Measurements from ENCODE around the gene COG1.

DNA sequence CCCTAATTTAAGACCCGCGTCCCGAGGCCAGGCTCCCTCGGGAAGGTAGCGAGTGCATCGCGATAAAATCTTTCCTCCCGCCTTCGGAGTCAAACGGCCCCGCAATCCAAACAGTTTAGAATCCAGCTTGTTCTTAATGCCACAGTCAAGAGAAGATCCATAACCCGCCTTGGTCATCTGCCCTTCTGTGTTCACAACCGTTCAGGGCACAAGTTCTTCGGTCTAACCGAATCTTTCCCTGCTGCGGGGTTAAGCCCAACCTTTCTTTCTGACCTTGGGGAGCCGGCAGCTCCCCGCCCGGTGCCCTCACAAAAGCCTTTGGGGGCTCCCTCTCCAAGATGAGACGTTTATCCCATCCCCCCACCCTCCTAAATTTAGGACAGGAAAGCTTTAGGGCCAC, 38.5 kb downstream of the COG1 start:
- TF ChIP-seq, protein P1, sequence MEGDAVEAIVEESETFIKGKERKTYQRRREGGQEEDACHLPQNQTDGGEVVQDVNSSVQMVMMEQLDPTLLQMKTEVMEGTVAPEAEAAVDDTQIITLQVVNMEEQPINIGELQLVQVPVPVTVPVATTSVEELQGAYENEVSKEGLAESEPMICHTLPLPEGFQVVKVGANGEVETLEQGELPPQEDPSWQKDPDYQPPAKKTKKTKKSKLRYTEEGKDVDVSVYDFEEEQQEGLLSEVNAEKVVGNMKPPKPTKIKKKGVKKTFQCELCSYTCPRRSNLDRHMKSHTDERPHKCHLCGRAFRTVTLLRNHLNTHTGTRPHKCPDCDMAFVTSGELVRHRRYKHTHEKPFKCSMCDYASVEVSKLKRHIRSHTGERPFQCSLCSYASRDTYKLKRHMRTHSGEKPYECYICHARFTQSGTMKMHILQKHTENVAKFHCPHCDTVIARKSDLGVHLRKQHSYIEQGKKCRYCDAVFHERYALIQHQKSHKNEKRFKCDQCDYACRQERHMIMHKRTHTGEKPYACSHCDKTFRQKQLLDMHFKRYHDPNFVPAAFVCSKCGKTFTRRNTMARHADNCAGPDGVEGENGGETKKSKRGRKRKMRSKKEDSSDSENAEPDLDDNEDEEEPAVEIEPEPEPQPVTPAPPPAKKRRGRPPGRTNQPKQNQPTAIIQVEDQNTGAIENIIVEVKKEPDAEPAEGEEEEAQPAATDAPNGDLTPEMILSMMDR (IDR thresholded peaks at IDR 0.05) = no peak
- TF ChIP-seq POLR2AphosphoS5 (IDR thresholded peaks at IDR 0.05; ENCODE audit: low read depth, low read length) (no peak), TCF7L2 (IDR thresholded peaks at IDR 0.05; ENCODE audit: low read depth, low read length) (no peak)

Measured in Panc1 (cell line).